Measurements from ENCODE around the gene DUSP11.
"Not testable (repeated sequence)": the region's sequence is repeated elsewhere in the genome, so short reads cannot be mapped to it uniquely, and the experiment has no call there.

Gene DUSP11

GRCh38 chr2:73759285-73759764 lies 20.6 kb downstream of the DUSP11 start:
- no peak overlapping the region for H3K27ac Mint-ChIP-seq

DNA sequence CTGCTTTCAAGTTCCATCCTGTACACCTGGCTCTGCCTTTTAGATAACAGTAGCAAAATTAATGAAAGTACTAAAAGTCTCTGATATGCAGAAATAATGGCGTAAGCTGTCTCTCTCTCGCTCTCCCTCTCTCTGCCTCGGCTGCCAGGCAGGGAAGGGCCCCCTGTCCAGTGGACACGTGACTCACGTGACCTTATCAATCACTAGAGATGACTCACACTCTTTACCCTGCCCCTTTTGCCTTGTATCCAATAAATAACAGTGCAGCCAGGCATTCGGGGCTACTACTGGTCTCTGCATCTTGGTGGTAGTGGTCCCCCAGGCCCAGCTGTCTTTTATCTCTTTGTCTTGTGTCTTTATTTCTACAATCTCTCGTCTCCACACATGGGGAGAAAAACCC lies 25.6 kb downstream of the DUSP11 start:
- H3K4me3 Mint-ChIP-seq, H3K27ac Mint-ChIP-seq, DNase-seq, H3K4me1 Mint-ChIP-seq, H3K9me3 Mint-ChIP-seq, H3K27me3 Mint-ChIP-seq: not testable (repeated sequence)
- CTCF ChIA-PET: interaction anchor here (1.0 kb wide), 1 partner anchor 18 kb away, joined by 3 read pairs; no protein-coding TSS in a partner anchor
- H3K36me3 Mint-ChIP-seq: peaks cover 44% of the 10 kb centered on the region

More at GRCh38 chr2:73759285-73759764, 20.6 kb downstream of the DUSP11 start:
- DNase-seq: no peak
- H3K36me3 Mint-ChIP-seq: peaks cover 51% of the 10 kb centered on the region
- peaks cover 3% of the 10 kb centered on the region for H3K9me3 Mint-ChIP-seq
- no peak overlapping the region for H3K4me3 Mint-ChIP-seq
- no peaks in the 10 kb centered on the region for H3K27me3 Mint-ChIP-seq
- no peaks in the 10 kb centered on the region for H3K4me1 Mint-ChIP-seq
- CTCF ChIA-PET: no interaction called here

DNA sequence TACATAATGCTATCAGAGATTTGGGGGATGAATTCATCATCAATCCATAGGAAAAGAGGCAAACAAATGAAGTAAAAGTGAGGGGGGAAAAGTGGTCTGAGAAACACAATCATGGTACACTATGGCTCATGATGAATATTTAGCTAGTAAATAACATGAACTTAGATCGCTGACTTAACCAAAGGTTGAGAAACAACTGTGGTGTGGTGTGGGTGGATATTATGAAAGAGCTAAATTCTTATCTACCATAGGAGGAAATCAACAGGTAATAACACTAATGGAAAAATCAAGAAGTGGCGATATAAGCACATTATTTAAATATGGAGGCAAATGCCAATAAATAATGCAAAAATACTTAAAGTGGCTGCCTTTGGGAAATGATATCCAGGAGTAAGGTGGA lies 30.6 kb downstream of the DUSP11 start:
- Mint-ChIP-seq H3K27ac (no peak overlapping the region), H3K36me3 (peaks cover 36% of the 10 kb centered on the region), H3K27me3 (no peaks in the 10 kb centered on the region), H3K9me3 (peaks cover 2% of the 10 kb centered on the region), H3K4me3 (no peak overlapping the region), H3K4me1 (no peaks in the 10 kb centered on the region)
- no peak for DNase-seq
- CTCF ChIA-PET: interaction anchor here (0.7 kb wide), 1 partner anchor 867 kb away, joined by 3 read pairs; no protein-coding TSS in a partner anchor

DNA sequence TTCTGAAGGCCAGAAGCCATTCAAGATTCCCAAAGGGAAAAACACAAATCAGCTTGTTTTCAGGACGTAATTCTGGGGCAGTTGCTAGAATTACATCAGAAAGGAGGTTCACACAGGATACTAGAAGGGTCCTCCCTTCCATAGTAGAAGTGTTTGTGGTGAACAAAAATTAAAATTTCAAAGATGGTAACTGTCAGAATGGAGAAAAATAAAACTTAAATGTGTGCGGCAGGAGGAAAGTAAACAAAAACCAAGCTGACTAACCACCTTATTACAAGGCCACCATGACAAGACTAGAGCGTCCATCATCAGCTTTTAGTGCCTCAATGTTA lies 33.1 kb downstream of the DUSP11 start:
- Mint-ChIP-seq H3K27me3 (no peaks in the 10 kb centered on the region), H3K27ac (no peak overlapping the region), H3K4me1 (no peaks in the 10 kb centered on the region), H3K9me3 (no peaks in the 10 kb centered on the region), H3K4me3 (no peak overlapping the region), H3K36me3 (peaks cover 29% of the 10 kb centered on the region)
- no peak for DNase-seq
- CTCF ChIA-PET: no interaction called here

- Mint-ChIP-seq H3K9me3 (no peaks in the 10 kb centered on the region), H3K4me3 (no peak overlapping the region), H3K27ac (no peak overlapping the region), H3K36me3 (peaks cover 28% of the 10 kb centered on the region), H3K4me1 (no peaks in the 10 kb centered on the region), H3K27me3 (no peaks in the 10 kb centered on the region)
- DNase-seq: no peak
- CTCF ChIA-PET: no interaction called here
These were observed 33.7 kb downstream of the DUSP11 start for GRCh38 chr2:73746015-73746876.

DNA sequence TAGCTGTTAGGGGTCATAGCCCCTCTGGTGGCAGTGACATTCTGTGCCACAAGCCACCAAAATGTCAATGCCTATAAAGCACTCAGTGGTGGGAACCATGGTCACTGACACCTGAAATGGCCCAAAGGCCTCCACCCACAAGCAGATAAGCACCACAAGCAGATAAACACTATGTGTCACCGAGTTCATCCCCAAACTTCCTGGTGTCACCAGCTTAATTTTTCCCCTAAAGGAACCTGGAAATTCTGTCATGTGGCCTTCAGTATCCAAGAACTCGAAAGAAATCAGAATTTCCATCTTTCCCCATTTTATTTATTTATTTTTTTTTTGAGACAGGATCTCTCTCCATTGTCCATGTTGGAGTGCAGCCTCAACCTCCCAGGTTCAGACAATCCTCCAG lies 39.1 kb downstream of the DUSP11 start:
- peaks cover 23% of the 10 kb centered on the region for H3K36me3 Mint-ChIP-seq
- no peak overlapping the region for H3K4me3 Mint-ChIP-seq
- peaks cover 2% of the 10 kb centered on the region for H3K9me3 Mint-ChIP-seq
- peaks cover 22% of the 10 kb centered on the region for H3K4me1 Mint-ChIP-seq
- H3K27ac Mint-ChIP-seq: no peak overlapping the region
- CTCF ChIA-PET: no interaction called here
- peaks cover 4% of the 10 kb centered on the region for H3K27me3 Mint-ChIP-seq
- no peak for DNase-seq

DNA sequence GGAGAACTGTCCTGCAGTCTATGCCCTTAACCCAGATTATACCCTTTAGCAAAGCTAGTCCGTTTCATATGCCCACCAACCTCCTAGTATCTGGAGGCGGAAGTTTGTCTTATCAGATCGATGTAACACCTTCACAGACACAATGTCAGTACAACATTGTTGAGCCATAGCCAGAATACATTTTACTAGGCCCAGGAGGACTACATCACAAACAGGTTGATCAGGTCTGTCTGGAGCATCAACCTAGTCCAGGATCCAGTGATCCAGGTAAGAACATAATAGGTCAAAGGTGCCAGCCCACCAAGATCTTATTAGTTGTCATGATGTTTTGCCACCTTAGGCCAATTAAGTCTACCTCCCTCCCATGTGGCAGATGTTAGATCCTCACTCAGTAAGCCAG lies 40.8 kb downstream of the DUSP11 start:
- no peak for DNase-seq
- Mint-ChIP-seq H3K27ac (no peak overlapping the region), H3K4me3 (no peak overlapping the region), H3K9me3 (peaks cover 2% of the 10 kb centered on the region), H3K4me1 (peaks cover 26% of the 10 kb centered on the region), H3K36me3 (peaks cover 20% of the 10 kb centered on the region), H3K27me3 (peaks cover 4% of the 10 kb centered on the region)
- CTCF ChIA-PET: no interaction called here

GRCh38 chr2:73736855-73737779 lies 42.8 kb downstream of the DUSP11 start, which contains the start of gene TPRKB:
TSS of gene TPRKB (minus strand) at chr2:73737345. CDS start at chr2:73734569, 2,776 bp downstream.
- H3K4me1 Mint-ChIP-seq: peaks cover 26% of the 10 kb centered on the region
- peaks cover 4% of the 10 kb centered on the region for H3K27me3 Mint-ChIP-seq
- H3K4me3 Mint-ChIP-seq: peak within 1 kb of the TSS; percentile 82
- CTCF ChIA-PET: interaction anchor here (0.7 to 1.6 kb wide), 2 partner anchors 19 to 560 kb away, joined by 3 to 4 read pairs; no protein-coding TSS in a partner anchor
- DNase-seq: peak; percentile 98
- H3K27ac Mint-ChIP-seq: peak within 1 kb of the TSS; percentile 91
- peaks cover 2% of the 10 kb centered on the region for H3K9me3 Mint-ChIP-seq
- H3K36me3 Mint-ChIP-seq: peaks cover 28% of the 10 kb centered on the region

GRCh38 chr2:73736378-73736777 lies 43.5 kb downstream of the DUSP11 start:
- CTCF ChIA-PET: no interaction called here
- H3K27ac Mint-ChIP-seq: peak overlapping the region; percentile 91
- no peak for DNase-seq
- peak overlapping the region; percentile 82 for H3K4me3 Mint-ChIP-seq
- peaks cover 4% of the 10 kb centered on the region for H3K27me3 Mint-ChIP-seq
- H3K9me3 Mint-ChIP-seq: peaks cover 2% of the 10 kb centered on the region
- peaks cover 26% of the 10 kb centered on the region for H3K4me1 Mint-ChIP-seq
- peaks cover 32% of the 10 kb centered on the region for H3K36me3 Mint-ChIP-seq

DNA sequence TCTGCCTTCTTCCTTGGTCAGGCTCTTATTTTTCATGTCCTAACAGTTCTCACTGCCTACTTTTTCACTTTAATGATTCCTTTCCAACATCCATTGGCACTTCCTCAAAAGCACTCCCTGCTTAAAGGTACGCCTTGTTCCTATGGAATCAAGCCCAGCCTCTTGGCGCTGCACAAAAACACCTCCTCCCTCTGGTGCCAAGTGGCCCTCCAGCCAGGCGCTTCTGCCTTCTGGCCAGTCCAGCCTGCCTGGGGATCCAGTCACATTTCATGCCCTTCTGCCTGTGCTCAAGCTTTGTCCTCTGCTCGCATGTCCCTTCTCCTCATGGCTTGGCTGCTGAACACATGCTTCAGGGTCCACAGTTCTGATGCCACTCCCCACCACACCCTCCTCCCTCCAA lies 49.1 kb downstream of the DUSP11 start:
- Mint-ChIP-seq H3K4me1 (peaks cover 4% of the 10 kb centered on the region), H3K9me3 (no peaks in the 10 kb centered on the region), H3K27ac (no peak overlapping the region), H3K36me3 (peaks cover 40% of the 10 kb centered on the region), H3K27me3 (no peaks in the 10 kb centered on the region), H3K4me3 (no peak overlapping the region)
- CTCF ChIA-PET: no interaction called here
- DNase-seq: no peak

DNA sequence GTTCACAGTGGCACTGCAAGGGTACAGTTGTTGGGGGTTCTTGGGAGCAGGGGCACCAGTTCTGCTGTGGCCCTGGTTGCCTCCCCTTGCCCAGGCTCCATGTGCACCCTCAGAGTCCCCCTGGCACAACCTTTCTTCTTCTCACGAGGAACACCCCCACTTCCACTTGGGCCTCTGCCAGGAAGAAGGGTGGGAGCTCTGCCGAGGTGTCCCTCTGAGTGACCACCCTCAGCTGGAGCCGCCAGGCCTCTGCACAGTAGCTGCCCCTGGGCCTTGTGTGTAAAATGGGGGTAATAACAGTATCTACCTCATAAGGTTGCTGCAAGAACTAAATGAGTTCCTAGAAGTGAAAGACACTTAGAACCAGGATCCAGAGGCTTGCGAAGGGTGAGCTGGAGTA lies 51.2 kb downstream of the DUSP11 start:
- peaks cover 36% of the 10 kb centered on the region for H3K36me3 Mint-ChIP-seq
- CTCF ChIA-PET: no interaction called here

GRCh38 chr2:73728043-73728442 lies 51.9 kb downstream of the DUSP11 start:
- H3K27me3 Mint-ChIP-seq: no peaks in the 10 kb centered on the region
- no peak overlapping the region for H3K4me3 Mint-ChIP-seq
- H3K4me1 Mint-ChIP-seq: no peaks in the 10 kb centered on the region
- H3K27ac Mint-ChIP-seq: no peak overlapping the region
- CTCF ChIA-PET: no interaction called here
- H3K9me3 Mint-ChIP-seq: no peaks in the 10 kb centered on the region
- DNase-seq: no peak
- H3K36me3 Mint-ChIP-seq: peaks cover 32% of the 10 kb centered on the region

More for the DNA sequence above, 51.2 kb downstream of the DUSP11 start:
- H3K4me3 Mint-ChIP-seq: no peak overlapping the region
- no peak for DNase-seq
- no peaks in the 10 kb centered on the region for H3K9me3 Mint-ChIP-seq
- no peaks in the 10 kb centered on the region for H3K4me1 Mint-ChIP-seq
- H3K27ac Mint-ChIP-seq: no peak overlapping the region
- no peaks in the 10 kb centered on the region for H3K27me3 Mint-ChIP-seq

DNA sequence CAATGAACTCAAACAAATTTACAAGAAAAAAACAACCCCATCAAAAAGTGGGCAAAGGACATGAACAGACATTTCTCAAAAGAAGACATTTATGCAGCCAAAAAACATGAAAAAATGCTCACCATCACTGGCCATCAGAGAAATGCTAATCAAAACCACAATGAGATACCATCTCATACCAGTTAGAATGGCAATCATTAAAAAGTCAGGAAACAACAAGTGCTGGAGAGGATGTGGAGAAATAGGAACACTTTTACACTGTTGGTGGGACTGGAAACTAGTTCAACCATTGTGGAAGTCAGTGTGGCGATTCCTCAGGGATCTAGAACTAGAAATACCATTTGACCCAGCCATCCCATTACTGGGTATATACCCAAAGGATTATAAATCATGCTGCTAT lies 53.2 kb downstream of the DUSP11 start:
- H3K9me3 Mint-ChIP-seq, H3K27me3 Mint-ChIP-seq, DNase-seq, H3K4me1 Mint-ChIP-seq, H3K4me3 Mint-ChIP-seq, CTCF ChIA-PET, H3K27ac Mint-ChIP-seq: not testable (repeated sequence)
- H3K36me3 Mint-ChIP-seq: peaks cover 24% of the 10 kb centered on the region

DNA sequence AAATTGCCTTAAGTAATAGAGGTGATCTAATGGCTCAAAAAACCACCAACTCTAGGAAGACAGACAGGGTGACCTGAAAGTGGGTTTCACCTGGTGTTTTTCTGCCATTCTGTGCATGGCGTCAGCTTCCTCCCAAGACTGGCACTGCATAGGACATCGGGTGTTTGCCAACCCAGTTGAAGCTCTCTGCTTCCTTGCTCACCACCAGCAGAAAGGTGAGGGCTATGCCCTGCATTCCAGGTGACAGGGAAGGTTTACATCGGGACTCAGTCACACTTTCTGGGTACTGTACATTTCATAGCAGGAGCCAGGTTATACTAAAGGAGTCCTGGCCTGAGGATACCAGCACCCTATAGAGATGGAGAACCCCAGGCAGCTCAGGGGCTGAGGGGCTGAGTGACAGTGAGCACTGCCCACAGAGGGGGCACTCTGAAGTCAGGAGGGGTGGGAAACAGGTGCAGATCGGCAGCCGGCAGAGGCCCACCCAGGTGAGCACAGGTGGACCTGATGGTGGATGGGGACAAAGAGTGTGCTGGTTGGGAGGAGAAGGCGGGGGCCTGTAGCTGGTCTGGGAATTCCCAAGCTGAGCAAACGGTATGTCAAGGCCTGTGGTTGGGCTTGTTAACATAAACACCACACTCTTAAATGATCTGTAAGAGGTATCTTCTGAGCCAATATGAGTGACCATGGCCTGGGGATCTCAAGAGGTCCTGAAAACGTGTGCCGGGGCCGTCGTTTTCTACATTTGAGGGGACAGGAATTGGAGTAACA lies 60.9 kb downstream of the DUSP11 start:
- DNase-seq: no peak
- Mint-ChIP-seq H3K4me1 (no peaks in the 10 kb centered on the region), H3K4me3 (no peak overlapping the region), H3K9me3 (peaks cover 11% of the 10 kb centered on the region), H3K27ac (no peak overlapping the region), H3K36me3 (peaks cover 2% of the 10 kb centered on the region), H3K27me3 (peaks cover 19% of the 10 kb centered on the region)
- CTCF ChIA-PET: no interaction called here

Data from activated naive CD4-positive, alpha-beta T cell treated with anti-CD3 and anti-CD28 coated beads, Interleukin-2, amount 10 ng/mL, durations not matched to agents 7 days and 5 days (primary cell).